HEK293T (cell line): ENCODE data around the gene MED9.

Experiments used
- FOXM1 ChIP-seq: fragments of 450-650 bp; IDR thresholded peaks from 2 replicates; pipeline ENCODE4 v1.6.1; 2017; ENCODE audit warnings: mild to moderate bottlenecking, borderline replicate concordance
- PKNOX1 ChIP-seq: fragments of 450-650 bp; IDR thresholded peaks from 2 replicates; pipeline ENCODE4 v1.6.1; 2016

DNA sequence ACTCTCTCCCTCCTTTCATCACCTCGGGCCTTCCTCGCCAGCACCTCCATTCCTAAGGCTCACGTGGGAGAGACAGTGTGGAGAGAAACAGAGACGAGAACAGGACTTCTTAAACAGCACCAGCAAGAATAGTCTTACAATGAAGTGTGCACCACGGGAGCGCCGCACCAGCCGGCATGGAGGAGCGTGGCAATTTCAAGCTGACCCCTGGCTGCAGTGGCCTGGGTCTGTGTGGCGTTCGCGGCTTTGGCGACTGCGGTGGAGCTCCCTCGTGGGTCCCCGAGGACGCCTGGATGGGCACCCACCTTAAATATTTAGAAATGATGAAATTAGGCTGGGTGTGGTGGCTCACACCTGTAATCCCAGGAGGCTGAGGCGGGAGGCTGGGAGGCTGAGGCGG is 20.5 kb upstream of the MED9 start:
- TF ChIP-seq FOXM1, result no peak
- no peak for TF ChIP-seq PKNOX1
